RWPE2 (cell line): Measurements from ENCODE around the gene VWA5B1.

ENCODE experiments used
- ATAC-seq: fragments of 200-7000 bp; cut with Tn5 transposase; 3 replicates; pipeline ENCODE4 v1.9.1; 2021; ENCODE audit warnings: low read depth
- DNase-seq: peaks from one replicate; pipeline ENCODE4 v3.0.0-alpha.2; 2020; ENCODE audit warnings: low spot score
- H3K27ac ChIP-seq: fragments of 450-650 bp; 2 replicates; pipeline ENCODE4 v1.5.1; 2017; ENCODE audit warnings: mild to moderate bottlenecking; ENCODE audit not compliant: poor library complexity, severe bottlenecking
- H3K27me3 ChIP-seq: fragments of 250-450 bp; sonication (Bioruptor Pico); 2 replicates; pipeline ENCODE4 v1.5.1; 2021; ENCODE audit warnings: mild to moderate bottlenecking, moderate library complexity; ENCODE audit not compliant: insufficient read depth, poor library complexity, severe bottlenecking
- H3K36me3 ChIP-seq: fragments of 250-450 bp; sonication (Bioruptor Pico); 2 replicates; pipeline ENCODE4 v1.5.1; 2020; ENCODE audit warnings: low read depth, mild to moderate bottlenecking, moderate library complexity
- H3K4me1 ChIP-seq: fragments of 250-450 bp; sonication (Bioruptor Pico); 2 replicates; pipeline ENCODE4 v1.5.1; 2021; ENCODE audit warnings: mild to moderate bottlenecking, moderate library complexity; ENCODE audit not compliant: insufficient read depth, poor library complexity, severe bottlenecking
- H3K4me3 ChIP-seq: fragments of 250-450 bp; sonication (Bioruptor Pico); 2 replicates; pipeline ENCODE4 v1.5.1; 2021; ENCODE audit warnings: mild to moderate bottlenecking, moderate library complexity; ENCODE audit not compliant: severe bottlenecking
- H3K9me3 ChIP-seq: fragments of 250-450 bp; sonication (Bioruptor Pico); 2 replicates; pipeline ENCODE4 v1.5.1; 2021; ENCODE audit warnings: mild to moderate bottlenecking, moderate library complexity; ENCODE audit not compliant: severe bottlenecking
- CTCF ChIP-seq: fragments of 450-650 bp; IDR thresholded peaks from one replicate; pipeline ENCODE4 v1.5.1; 2017; ENCODE audit warnings: mild to moderate bottlenecking, moderate library complexity; ENCODE audit not compliant: poor library complexity, severe bottlenecking

VWA5B1 gene

GRCh38 chr1:20355828-20356735 lies 65.4 kb downstream of the VWA5B1 start:
- H3K27ac ChIP-seq, result peak overlapping the region; percentile 34

GRCh38 chr1:20356850-20357459 lies 66.3 kb downstream of the VWA5B1 start:
- ATAC-seq (no peak), DNase-seq (no peak)
- Histone ChIP-seq H3K36me3 (no peaks in the 10 kb centered on the region), H3K27me3 (no peaks in the 10 kb centered on the region), H3K4me3 (no peak overlapping the region), H3K27ac (no peak overlapping the region), H3K9me3 (no peaks in the 10 kb centered on the region), H3K4me1 (peaks cover 20% of the 10 kb centered on the region)
- no peak for TF ChIP-seq CTCF

More at GRCh38 chr1:20355828-20356735, 65.4 kb downstream of the VWA5B1 start:
- Histone ChIP-seq H3K4me1 (peaks cover 20% of the 10 kb centered on the region), H3K9me3 (no peaks in the 10 kb centered on the region), H3K4me3 (no peak overlapping the region), H3K27me3 (no peaks in the 10 kb centered on the region), H3K36me3 (no peaks in the 10 kb centered on the region)
- TF ChIP-seq CTCF, result no peak
- DNase-seq, result no peak
- peak; percentile 54 for ATAC-seq

GRCh38 chr1:20357796-20358195 lies 67.1 kb downstream of the VWA5B1 start:
- DNase-seq, result no peak
- peaks cover 20% of the 10 kb centered on the region for H3K4me1 ChIP-seq
- no peak overlapping the region for H3K27ac ChIP-seq

GRCh38 chr1:20358761-20359263 lies 68.1 kb downstream of the VWA5B1 start:
- no peak overlapping the region for H3K27ac ChIP-seq
- no peaks in the 10 kb centered on the region for H3K36me3 ChIP-seq
- H3K27me3 ChIP-seq, result no peaks in the 10 kb centered on the region
- no peaks in the 10 kb centered on the region for H3K9me3 ChIP-seq
- peaks cover 20% of the 10 kb centered on the region for H3K4me1 ChIP-seq
- TF ChIP-seq CTCF, result no peak
- no peak overlapping the region for H3K4me3 ChIP-seq
- ATAC-seq, result peak; percentile 82
- DNase-seq, result no peak

More at GRCh38 chr1:20357796-20358195, 67.1 kb downstream of the VWA5B1 start:
- Histone ChIP-seq H3K36me3 (no peaks in the 10 kb centered on the region), H3K4me3 (no peak overlapping the region), H3K27me3 (no peaks in the 10 kb centered on the region), H3K9me3 (no peaks in the 10 kb centered on the region)
- no peak for ATAC-seq
- no peak for TF ChIP-seq CTCF
